Kidney epithelial cell (primary cell): ENCODE results near the gene DEGS1. TPM values are rescaled to one million over a fixed set of nuclear protein-coding genes. Genes with fewer than 3 reads are reported as not detected.

ENCODE experiments used
- DNase-seq: peaks from one replicate; pipeline ENCODE4 v3.0.0-alpha.2; 2010; ENCODE audit warnings: low read depth
- H3K27me3 ChIP-seq: 2 replicates; pipeline ENCODE4 v1.6.0; 2011; ENCODE audit warnings: low read length; ENCODE audit not compliant: control insufficient read depth, insufficient read depth
- H3K36me3 ChIP-seq: 2 replicates; pipeline ENCODE4 v1.5.1; 2011; ENCODE audit warnings: low read length; ENCODE audit not compliant: control insufficient read depth, insufficient read depth
- H3K4me3 ChIP-seq: 2 replicates; pipeline ENCODE4 v1.5.1; 2011; ENCODE audit warnings: low read depth, mild to moderate bottlenecking, control low read depth, low read length
- CTCF ChIP-seq: IDR thresholded peaks from 2 replicates; pipeline ENCODE4 v1.5.1; 2011; ENCODE audit warnings: mild to moderate bottlenecking, moderate library complexity, low read length, control low read depth, inconsistent platforms; ENCODE audit not compliant: insufficient read depth, poor library complexity, severe bottlenecking
- total RNA-seq: library from RNA; depleted of rRNA; stranded (reverse); fragments of >200 nt; gene quantifications from 2 replicates; pipeline ENCODE4 v1.2.3, GENCODE V29; 2015

Gene DEGS1
- total RNA-seq, 1 donor from 2014 or later = 89.2 TPM

DNA sequence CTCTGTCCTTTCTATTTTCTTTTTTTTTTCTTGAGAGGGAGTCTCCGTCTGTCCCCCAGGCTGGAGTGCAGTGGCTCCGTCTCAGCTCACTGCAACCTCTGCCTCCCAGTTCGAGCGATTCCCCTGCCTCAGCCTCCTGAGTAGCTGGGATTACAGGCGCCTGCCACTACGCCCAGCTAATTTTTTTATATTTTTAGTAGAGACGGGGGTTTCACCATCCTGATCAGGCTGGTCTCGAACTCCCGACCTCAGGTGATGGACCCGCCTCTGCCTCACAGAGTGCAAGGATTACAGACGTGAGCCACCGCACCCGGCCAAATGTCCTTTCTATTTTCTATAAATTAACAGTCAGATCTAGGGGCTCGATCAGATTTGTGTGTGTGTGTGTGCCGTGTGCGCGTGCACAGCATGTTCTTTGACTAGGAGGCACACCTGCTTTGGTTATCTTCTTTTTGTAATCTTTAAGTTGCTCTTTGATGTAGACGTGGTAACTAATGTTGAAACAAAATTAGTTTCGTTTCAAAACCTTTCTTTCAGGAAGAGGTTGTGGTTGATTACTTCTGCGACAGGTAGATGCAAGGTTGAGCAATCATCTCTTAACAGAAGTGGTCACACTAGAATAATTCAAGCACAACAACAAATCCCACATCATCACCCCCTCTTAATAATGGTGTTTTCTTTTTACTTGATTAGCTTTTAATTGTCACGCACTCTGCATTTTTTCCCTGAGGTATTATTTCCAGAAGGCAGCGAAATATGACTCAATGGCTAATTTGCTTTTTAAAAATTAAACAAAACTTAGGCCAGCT, 779 bp upstream of the DEGS1 start:
- peak overlapping the region; percentile 97 for H3K4me3 ChIP-seq
- no peak for TF ChIP-seq CTCF
- H3K36me3 ChIP-seq = no peaks in the 10 kb centered on the region
- no peak for DNase-seq
- no peaks in the 10 kb centered on the region for H3K27me3 ChIP-seq

DNA sequence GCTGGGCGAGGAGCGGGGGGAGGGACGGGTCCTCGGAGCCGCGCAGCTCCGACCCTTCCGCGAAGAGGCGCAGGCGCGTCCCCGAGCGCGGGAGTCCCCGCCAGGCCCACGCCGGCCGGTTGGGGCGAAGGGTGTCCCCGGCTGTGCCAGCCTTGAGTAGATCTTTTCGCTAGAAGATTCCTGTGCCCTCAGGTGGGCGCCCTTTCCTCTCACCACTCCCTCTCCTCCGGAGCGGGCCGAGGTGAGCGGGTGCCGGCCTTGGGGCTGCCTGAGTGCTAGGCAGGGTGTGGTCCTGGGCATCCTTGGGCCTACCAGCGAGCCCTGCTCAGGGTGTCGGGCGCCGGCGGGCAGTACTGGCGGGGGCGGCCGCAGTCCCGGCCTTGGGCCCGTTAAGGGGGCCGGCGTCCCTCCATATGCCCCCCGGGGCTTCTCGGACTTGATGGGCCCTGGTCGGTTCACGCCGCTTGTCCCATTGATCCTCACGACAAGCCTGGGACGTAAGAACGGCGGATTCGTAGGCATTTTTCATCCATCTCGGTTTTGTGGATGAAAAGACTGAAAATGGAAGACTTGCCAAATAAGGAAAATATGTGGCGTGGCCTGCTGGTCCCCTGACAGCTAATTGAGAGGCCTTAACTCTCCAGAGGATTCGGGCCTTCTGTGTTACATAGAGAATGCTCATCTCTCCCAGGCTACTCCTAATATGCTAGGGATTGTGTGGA, 712 bp downstream of the DEGS1 start:
- no peak for DNase-seq
- TF ChIP-seq CTCF = no peak
- H3K36me3 ChIP-seq = no peaks in the 10 kb centered on the region

GRCh38 chr1:224185208-224185607, 2.2 kb downstream of the DEGS1 start:
- Histone ChIP-seq H3K36me3 (no peaks in the 10 kb centered on the region), H3K4me3 (no peak overlapping the region), H3K27me3 (no peaks in the 10 kb centered on the region)
- TF ChIP-seq CTCF = no peak
- no peak for DNase-seq

More for the DNA sequence above, 712 bp downstream of the DEGS1 start:
- peak overlapping the region; percentile 97 for H3K4me3 ChIP-seq
- no peaks in the 10 kb centered on the region for H3K27me3 ChIP-seq

- no peak for DNase-seq
- H3K4me3 ChIP-seq = no peak overlapping the region
- TF ChIP-seq CTCF = no peak
- no peaks in the 10 kb centered on the region for H3K27me3 ChIP-seq
- peaks cover 1% of the 10 kb centered on the region for H3K36me3 ChIP-seq
Observed at GRCh38 chr1:224188286-224188685, 5.2 kb downstream of the DEGS1 start.

DNA sequence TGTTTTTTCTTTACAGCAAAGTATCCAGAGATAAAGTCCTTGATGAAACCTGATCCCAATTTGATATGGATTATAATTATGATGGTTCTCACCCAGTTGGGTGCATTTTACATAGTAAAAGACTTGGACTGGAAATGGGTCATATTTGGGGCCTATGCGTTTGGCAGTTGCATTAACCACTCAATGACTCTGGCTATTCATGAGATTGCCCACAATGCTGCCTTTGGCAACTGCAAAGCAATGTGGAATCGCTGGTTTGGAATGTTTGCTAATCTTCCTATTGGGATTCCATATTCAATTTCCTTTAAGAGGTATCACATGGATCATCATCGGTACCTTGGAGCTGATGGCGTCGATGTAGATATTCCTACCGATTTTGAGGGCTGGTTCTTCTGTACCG, 6.5 kb downstream of the DEGS1 start:
- H3K36me3 ChIP-seq = peaks cover 1% of the 10 kb centered on the region
- H3K4me3 ChIP-seq = no peak overlapping the region
- H3K27me3 ChIP-seq = no peaks in the 10 kb centered on the region
- DNase-seq = no peak
- no peak for TF ChIP-seq CTCF
